ENCODE data around the gene CELF1.

DNA sequence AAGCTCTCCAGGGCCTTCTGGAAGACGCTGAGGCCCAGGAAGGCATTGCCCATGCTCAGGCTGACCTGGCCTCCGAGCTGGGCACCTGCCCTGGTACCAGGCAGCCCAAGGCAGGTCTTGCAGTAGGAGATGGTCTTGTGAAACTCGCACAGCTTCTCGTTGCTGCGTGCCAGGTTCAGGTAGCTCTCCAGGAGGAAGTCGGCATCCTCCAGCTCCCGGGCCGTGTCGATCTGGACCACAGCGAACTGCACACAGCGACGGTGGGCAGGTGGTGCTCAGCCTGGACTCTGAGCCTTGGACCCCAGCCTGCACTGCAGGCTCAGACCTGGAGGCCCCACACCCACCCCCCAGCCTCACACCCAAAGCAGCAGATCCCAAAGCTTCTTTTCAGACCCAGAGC is 105.0 kb downstream of the CELF1 start:
- TF ChIP-seq, protein P1, sequence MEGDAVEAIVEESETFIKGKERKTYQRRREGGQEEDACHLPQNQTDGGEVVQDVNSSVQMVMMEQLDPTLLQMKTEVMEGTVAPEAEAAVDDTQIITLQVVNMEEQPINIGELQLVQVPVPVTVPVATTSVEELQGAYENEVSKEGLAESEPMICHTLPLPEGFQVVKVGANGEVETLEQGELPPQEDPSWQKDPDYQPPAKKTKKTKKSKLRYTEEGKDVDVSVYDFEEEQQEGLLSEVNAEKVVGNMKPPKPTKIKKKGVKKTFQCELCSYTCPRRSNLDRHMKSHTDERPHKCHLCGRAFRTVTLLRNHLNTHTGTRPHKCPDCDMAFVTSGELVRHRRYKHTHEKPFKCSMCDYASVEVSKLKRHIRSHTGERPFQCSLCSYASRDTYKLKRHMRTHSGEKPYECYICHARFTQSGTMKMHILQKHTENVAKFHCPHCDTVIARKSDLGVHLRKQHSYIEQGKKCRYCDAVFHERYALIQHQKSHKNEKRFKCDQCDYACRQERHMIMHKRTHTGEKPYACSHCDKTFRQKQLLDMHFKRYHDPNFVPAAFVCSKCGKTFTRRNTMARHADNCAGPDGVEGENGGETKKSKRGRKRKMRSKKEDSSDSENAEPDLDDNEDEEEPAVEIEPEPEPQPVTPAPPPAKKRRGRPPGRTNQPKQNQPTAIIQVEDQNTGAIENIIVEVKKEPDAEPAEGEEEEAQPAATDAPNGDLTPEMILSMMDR (IDR thresholded peaks at IDR 0.05) = no peak
- TF ChIP-seq RAD21 (IDR thresholded peaks at IDR 0.05; ENCODE audit: low read length) (no peak), RXRA (IDR thresholded peaks at IDR 0.05; ENCODE audit: borderline replicate concordance, low read depth) (no peak), CHD2 (IDR thresholded peaks at IDR 0.05; ENCODE audit: low read length, partially characterized antibody) (no peak), FOXJ3 (CRISPR knock-in tag; IDR thresholded peaks at IDR 0.05) (no peak), EZH2phosphoT487 (IDR thresholded peaks at IDR 0.05; ENCODE audit: borderline replicate concordance, low read depth) (no peak), POLR2AphosphoS5 (IDR thresholded peaks at IDR 0.05; ENCODE audit: low read depth, low read length) (no peak), MXI1 (IDR thresholded peaks at IDR 0.05; ENCODE audit: low read depth, low read length) (no peak)
